Spleen (tissue), 7 donors: ENCODE measurements around the gene SLC7A10.

Experiments used
- CTCF ChIP-seq, 11 experiments: fragments of 200-600 bp in 7 of 11; fragments of 450-650 bp in 4 of 11; sonication (generic) in 4 of 11; IDR thresholded peaks in 8 of 11; conservative IDR thresholded peaks in 3 of 11; 1 replicate in 7 of 11; 2 replicates in 4 of 11; pipeline versions ENCODE4 v1.4.0 to v1.8.0; 2016 to 2021; ENCODE audit warnings: antibody characterized with exemption in 11 of 11, inconsistent platforms in 4 of 11, mild to moderate bottlenecking in 1 of 11
- POLR2A ChIP-seq, 3 donors: fragments of 450-650 bp; IDR thresholded peaks; one replicate each; pipeline ENCODE4 v1.5.1; 2017; ENCODE audit warnings: antibody characterized with exemption in 3 of 3, mild to moderate bottlenecking in 1 of 3
- donor health status: DM: no; HTN: no; CAD: no; lungs with moderate emphysema.
- donor health status: DM: no; HTN: no; CAD: no.
- donor health status: DM: no; HTN: no; CAD: no.

GRCh38 chr19:33175156-33175782, 50.4 kb downstream of the SLC7A10 start:
- no peak for TF ChIP-seq POLR2A (IDR thresholded peaks at IDR 0.05)
- no peak for TF ChIP-seq CTCF (IDR thresholded peaks at IDR 0.05 in 8 of 11, conservative IDR thresholded peaks at IDR 0.05 in 3 of 11)
